ENCODE data around the gene ACOT11. TPM values are rescaled to one million over a fixed set of nuclear protein-coding genes. Genes with fewer than 3 reads are reported as not detected.

ACOT11 gene
- polyA plus RNA-seq, 1 donor from 2014 or later: not detected

GRCh38 chr1:54650417-54650816 lies 102.4 kb downstream of the ACOT11 start:
- Histone ChIP-seq H3K27me3 (ENCODE audit: insufficient read depth, low read depth, low read length) (no peaks in the 10 kb centered on the region), H3K9me3 (ENCODE audit: low read length) (no peaks in the 10 kb centered on the region), H3K4me2 (ENCODE audit: low read length) (no peak overlapping the region), H4K20me1 (ENCODE audit: insufficient read depth) (no peaks in the 10 kb centered on the region), H3K79me2 (replicated peaks; ENCODE audit: insufficient read depth, low read length) (no peaks in the 10 kb centered on the region), H2AFZ (ENCODE audit: low read depth, low read length) (no peak overlapping the region), H3K9ac (ENCODE audit: low read length) (no peak overlapping the region), H3K27ac (ENCODE audit: low read length) (no peak overlapping the region), H3K4me3 (ENCODE audit: low read length) (no peak overlapping the region), H3K9me2 (ENCODE audit: insufficient read depth, low read length) (no peaks in the 10 kb centered on the region), H3K36me3 (ENCODE audit: insufficient read depth, low read length) (no peaks in the 10 kb centered on the region), H3F3A (ENCODE audit: insufficient read depth, low read length, poor library complexity, severe bottlenecking) (no peaks in the 10 kb centered on the region)
- TF ChIP-seq RAD21 (conservative IDR thresholded peaks at IDR 0.05) (no peak), TAF1 (IDR thresholded peaks at IDR 0.05; ENCODE audit: low read depth) (no peak), REST (IDR thresholded peaks at IDR 0.05; ENCODE audit: borderline replicate concordance) (no peak), POLR2AphosphoS5 (IDR thresholded peaks at IDR 0.05) (no peak), EP300 (conservative IDR thresholded peaks at IDR 0.05; ENCODE audit: poor library complexity, severe bottlenecking) (no peak), CTCF (IDR thresholded peaks at IDR 0.05; ENCODE audit: poor library complexity, severe bottlenecking) (no peak), MXI1 (conservative IDR thresholded peaks at IDR 0.05; ENCODE audit: poor library complexity, severe bottlenecking) (no peak), EZH2 (IDR thresholded peaks at IDR 0.05; ENCODE audit: borderline replicate concordance, insufficient read depth, low read length, poor library complexity, severe bottlenecking) (no peak), SMC3 (conservative IDR thresholded peaks at IDR 0.05; ENCODE audit: poor library complexity) (no peak)

- H3K36me3 ChIP-seq (ENCODE audit: insufficient read depth, low read length): no peaks in the 10 kb centered on the region
- TF ChIP-seq SMC3 (conservative IDR thresholded peaks at IDR 0.05; ENCODE audit: poor library complexity): no peak
- no peak for TF ChIP-seq CTCF (IDR thresholded peaks at IDR 0.05; ENCODE audit: poor library complexity, severe bottlenecking)
- TF ChIP-seq MXI1 (conservative IDR thresholded peaks at IDR 0.05; ENCODE audit: poor library complexity, severe bottlenecking): no peak
- TF ChIP-seq RAD21 (conservative IDR thresholded peaks at IDR 0.05): no peak
- TF ChIP-seq TAF1 (IDR thresholded peaks at IDR 0.05; ENCODE audit: low read depth): no peak
- no peak for TF ChIP-seq EP300 (conservative IDR thresholded peaks at IDR 0.05; ENCODE audit: poor library complexity, severe bottlenecking)
- TF ChIP-seq REST (IDR thresholded peaks at IDR 0.05; ENCODE audit: borderline replicate concordance): no peak
- no peak for TF ChIP-seq POLR2AphosphoS5 (IDR thresholded peaks at IDR 0.05)
- TF ChIP-seq EZH2 (IDR thresholded peaks at IDR 0.05; ENCODE audit: borderline replicate concordance, insufficient read depth, low read length, poor library complexity, severe bottlenecking): no peak
- no peak overlapping the region for H3K27ac ChIP-seq (ENCODE audit: low read length)
- H3F3A ChIP-seq (ENCODE audit: insufficient read depth, low read length, poor library complexity, severe bottlenecking): no peaks in the 10 kb centered on the region
- no peaks in the 10 kb centered on the region for H3K27me3 ChIP-seq (ENCODE audit: insufficient read depth, low read depth, low read length)
- H3K9ac ChIP-seq (ENCODE audit: low read length): no peak overlapping the region
- H3K9me3 ChIP-seq (ENCODE audit: low read length): no peaks in the 10 kb centered on the region
- H4K20me1 ChIP-seq (ENCODE audit: insufficient read depth): no peaks in the 10 kb centered on the region
- H3K4me2 ChIP-seq (ENCODE audit: low read length): no peak overlapping the region
- H3K4me3 ChIP-seq (ENCODE audit: low read length): no peak overlapping the region
- no peaks in the 10 kb centered on the region for H3K79me2 ChIP-seq (replicated peaks; ENCODE audit: insufficient read depth, low read length)
- H2AFZ ChIP-seq (ENCODE audit: low read depth, low read length): no peak overlapping the region
- H3K9me2 ChIP-seq (ENCODE audit: insufficient read depth, low read length): no peaks in the 10 kb centered on the region
These were observed 103.6 kb downstream of the ACOT11 start for GRCh38 chr1:54651608-54652007.

Data from neural cell (in vitro differentiated cells).